ENCODE data around the gene PHACTR1. TPM values are rescaled to one million over a fixed set of nuclear protein-coding genes. Genes with fewer than 3 reads are reported as not detected.

PHACTR1 gene
- total RNA-seq, 2 donors from 2014 or later, result 1.3 to 4.3 TPM

- WGBS, result 33% methylated on average over 1 of the region's 1 CpG
Measured at GRCh38 chr6:13012296-13012695, 295.7 kb downstream of the PHACTR1 start.

GRCh38 chr6:13012977-13013680, 296.6 kb downstream of the PHACTR1 start:
- WGBS, result 10% methylated on average over 21 of the region's 21 CpGs
- H3K27me3 ChIP-seq (replicated peaks; ENCODE audit: insufficient read depth), result peaks cover 3% of the 10 kb centered on the region
- H3K4me3 ChIP-seq, result peak overlapping the region; percentile 28 to 31
- DNase-seq (ENCODE audit: low spot score), result no peak
- intact Hi-C loops (cut with DNase I), result no loop called here
- TF ChIP-seq CTCF (IDR thresholded peaks at IDR 0.05) (no peak), POLR2AphosphoS5 (IDR thresholded peaks at IDR 0.05) (no peak), POLR2A (IDR thresholded peaks at IDR 0.05) (no peak)
- no peaks in the 10 kb centered on the region for H3K9me3 ChIP-seq
- no peak overlapping the region for H3K27ac ChIP-seq
- no peaks in the 10 kb centered on the region for H3K36me3 ChIP-seq
- peaks cover 3% of the 10 kb centered on the region for H3K4me1 ChIP-seq (replicated peaks)

More at GRCh38 chr6:13012296-13012695, 295.7 kb downstream of the PHACTR1 start:
- intact Hi-C loops (cut with DNase I), result no loop called here
- DNase-seq (ENCODE audit: low spot score), result no peak
- Histone ChIP-seq H3K27ac (no peak overlapping the region), H3K9me3 (no peaks in the 10 kb centered on the region), H3K4me1 (replicated peaks) (peaks cover 3% of the 10 kb centered on the region), H3K36me3 (no peaks in the 10 kb centered on the region), H3K4me3 (no peak overlapping the region), H3K27me3 (replicated peaks; ENCODE audit: insufficient read depth) (peaks cover 3% of the 10 kb centered on the region)
- TF ChIP-seq CTCF (IDR thresholded peaks at IDR 0.05) (no peak), POLR2A (IDR thresholded peaks at IDR 0.05) (no peak), POLR2AphosphoS5 (IDR thresholded peaks at IDR 0.05) (peak; percentile 28)

GRCh38 chr6:13013681-13014503, 297.3 kb downstream of the PHACTR1 start:
- intact Hi-C loops (cut with DNase I), result no loop called here
- no peak overlapping the region for H3K27ac ChIP-seq
- H3K27me3 ChIP-seq (replicated peaks; ENCODE audit: insufficient read depth), result peaks cover 3% of the 10 kb centered on the region
- H3K4me1 ChIP-seq (replicated peaks), result peaks cover 3% of the 10 kb centered on the region
- no peak for TF ChIP-seq CTCF (IDR thresholded peaks at IDR 0.05)
- no peak for TF ChIP-seq POLR2A (IDR thresholded peaks at IDR 0.05)
- TF ChIP-seq POLR2AphosphoS5 (IDR thresholded peaks at IDR 0.05), result no peak
- peak overlapping the region; percentile 28 to 31 for H3K4me3 ChIP-seq
- H3K9me3 ChIP-seq, result no peaks in the 10 kb centered on the region
- WGBS, result 3% methylated on average over 62 of the region's 83 CpGs
- no peaks in the 10 kb centered on the region for H3K36me3 ChIP-seq
- no peak for DNase-seq (ENCODE audit: low spot score)

- Histone ChIP-seq H3K27me3 (replicated peaks; ENCODE audit: insufficient read depth) (peaks cover 3% of the 10 kb centered on the region), H3K4me3 (peak overlapping the region; percentile 28 to 31), H3K9me3 (no peaks in the 10 kb centered on the region), H3K27ac (no peak overlapping the region), H3K4me1 (replicated peaks) (peaks cover 3% of the 10 kb centered on the region), H3K36me3 (no peaks in the 10 kb centered on the region)
- intact Hi-C loops (cut with DNase I), result no loop called here
- WGBS, result 25% methylated on average over 31 of the region's 40 CpGs
- TF ChIP-seq POLR2AphosphoS5 (IDR thresholded peaks at IDR 0.05), result no peak
- no peak for TF ChIP-seq POLR2A (IDR thresholded peaks at IDR 0.05)
- no peak for TF ChIP-seq CTCF (IDR thresholded peaks at IDR 0.05)
- no peak for DNase-seq (ENCODE audit: low spot score)
Measured at GRCh38 chr6:13014504-13015378, 298.2 kb downstream of the PHACTR1 start.

Measured in prostate gland (tissue), 2 donors.